ENCODE data around the gene KDELR1.

KDELR1 gene

DNA sequence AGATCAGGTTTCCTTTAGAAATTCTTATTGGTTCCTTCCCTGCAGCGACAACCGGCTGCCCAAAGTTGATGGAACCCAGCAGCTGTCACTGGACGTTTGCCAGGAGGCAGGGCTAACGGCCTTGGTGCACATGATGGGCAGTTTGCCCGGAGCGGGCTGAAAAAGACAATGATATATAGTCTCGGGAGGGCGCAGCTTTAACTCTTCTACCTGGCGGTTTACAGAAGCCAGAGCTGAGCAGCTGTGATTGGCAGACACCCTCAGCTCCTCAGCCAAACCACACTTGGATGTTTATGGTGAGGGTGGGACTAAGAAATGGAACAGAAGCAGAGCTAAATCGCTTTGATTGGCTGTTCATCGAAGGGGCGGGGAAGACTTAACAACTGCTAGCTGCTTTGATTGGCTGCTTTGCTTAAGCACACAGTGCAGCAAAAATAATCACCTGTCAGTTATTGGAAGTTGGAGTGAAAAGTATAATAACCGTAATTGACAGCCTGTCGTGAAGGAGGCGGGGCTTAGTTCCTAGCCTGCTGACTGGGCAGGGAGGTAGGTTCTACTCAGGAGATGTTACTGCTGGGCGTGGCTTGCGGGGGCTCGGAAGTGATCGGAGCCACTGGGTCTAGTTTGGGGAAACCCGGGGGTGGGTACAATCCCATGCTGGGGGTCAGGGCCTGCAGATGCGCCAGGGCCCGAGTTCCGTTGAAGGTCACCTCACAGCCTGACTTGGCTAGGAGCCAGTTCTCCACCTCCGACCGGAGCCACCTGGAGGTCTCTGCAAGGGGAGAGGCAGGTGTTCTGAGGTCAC is 58.5 kb downstream of the KDELR1 start:
- no peak for TF ChIP-seq CTCF (IDR thresholded peaks at IDR 0.05)
